ACC112 (cell line): ENCODE measurements around the gene GAS7.

Source experiments
- H2AFZ ChIP-seq: fragments of 200-600 bp; sonication (generic); one replicate; pipeline ENCODE4 v1.6.0; 2017; ENCODE audit warnings: antibody characterized with exemption, low read length; ENCODE audit not compliant: unreplicated experiment
- H3K27ac ChIP-seq: fragments of 200-600 bp; sonication (generic); 2 replicates; pipeline ENCODE4 v1.5.1; 2014; ENCODE audit warnings: low read depth, mild to moderate bottlenecking, antibody characterized with exemption, low read length, moderate library complexity
- H3K27me3 ChIP-seq: fragments of 200-600 bp; sonication (generic); 2 replicates; pipeline ENCODE4 v1.6.1; 2014; ENCODE audit warnings: mild to moderate bottlenecking, antibody characterized with exemption, low read length, moderate library complexity, mixed read lengths; ENCODE audit not compliant: insufficient read depth
- H3K36me3 ChIP-seq: fragments of 200-600 bp; sonication (generic); 2 replicates; pipeline ENCODE4 v1.6.1; 2016; ENCODE audit warnings: mild to moderate bottlenecking, antibody characterized with exemption, low read length, moderate library complexity, mixed read lengths; ENCODE audit not compliant: insufficient read depth
- H3K4me1 ChIP-seq: fragments of 200-600 bp; sonication (generic); one replicate; pipeline ENCODE4 v1.6.1; 2016; ENCODE audit warnings: low read length, mixed read lengths; ENCODE audit not compliant: insufficient read depth, unreplicated experiment, control insufficient read depth
- H3K4me3 ChIP-seq: fragments of 200-600 bp; sonication (generic); 2 replicates; pipeline ENCODE4 v1.5.1; 2014; ENCODE audit warnings: mild to moderate bottlenecking, low read depth, low read length
- H3K79me2 ChIP-seq: fragments of 200-600 bp; sonication (generic); one replicate; pipeline ENCODE4 v1.6.0; 2016; ENCODE audit warnings: low read length; ENCODE audit not compliant: control insufficient read depth, unreplicated experiment, insufficient read depth

GAS7 gene

DNA sequence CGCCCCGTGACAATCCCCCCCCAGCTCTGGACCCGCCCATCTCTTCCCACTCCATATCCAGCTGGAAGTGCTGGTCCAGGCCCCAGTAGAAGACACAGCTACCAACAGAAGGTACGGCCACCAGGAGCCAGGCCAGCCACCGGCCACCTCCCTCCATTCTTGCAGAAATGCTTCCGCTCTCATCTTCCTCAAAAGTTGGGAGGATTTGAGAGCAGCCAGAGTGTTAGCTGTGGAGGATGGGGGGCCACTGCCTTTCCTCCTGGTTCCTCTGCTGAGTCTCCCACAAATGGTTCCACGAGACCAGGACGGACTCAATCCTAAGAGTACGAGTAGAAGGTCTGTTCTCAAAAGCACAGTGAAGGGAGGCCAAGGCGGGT lies 78.3 kb downstream of the GAS7 start:
- Histone ChIP-seq H2AFZ (no peak overlapping the region), H3K79me2 (no peaks in the 10 kb centered on the region), H3K27ac (no peak overlapping the region), H3K4me3 (no peak overlapping the region), H3K4me1 (peaks cover 6% of the 10 kb centered on the region), H3K36me3 (no peaks in the 10 kb centered on the region), H3K27me3 (no peaks in the 10 kb centered on the region)

DNA sequence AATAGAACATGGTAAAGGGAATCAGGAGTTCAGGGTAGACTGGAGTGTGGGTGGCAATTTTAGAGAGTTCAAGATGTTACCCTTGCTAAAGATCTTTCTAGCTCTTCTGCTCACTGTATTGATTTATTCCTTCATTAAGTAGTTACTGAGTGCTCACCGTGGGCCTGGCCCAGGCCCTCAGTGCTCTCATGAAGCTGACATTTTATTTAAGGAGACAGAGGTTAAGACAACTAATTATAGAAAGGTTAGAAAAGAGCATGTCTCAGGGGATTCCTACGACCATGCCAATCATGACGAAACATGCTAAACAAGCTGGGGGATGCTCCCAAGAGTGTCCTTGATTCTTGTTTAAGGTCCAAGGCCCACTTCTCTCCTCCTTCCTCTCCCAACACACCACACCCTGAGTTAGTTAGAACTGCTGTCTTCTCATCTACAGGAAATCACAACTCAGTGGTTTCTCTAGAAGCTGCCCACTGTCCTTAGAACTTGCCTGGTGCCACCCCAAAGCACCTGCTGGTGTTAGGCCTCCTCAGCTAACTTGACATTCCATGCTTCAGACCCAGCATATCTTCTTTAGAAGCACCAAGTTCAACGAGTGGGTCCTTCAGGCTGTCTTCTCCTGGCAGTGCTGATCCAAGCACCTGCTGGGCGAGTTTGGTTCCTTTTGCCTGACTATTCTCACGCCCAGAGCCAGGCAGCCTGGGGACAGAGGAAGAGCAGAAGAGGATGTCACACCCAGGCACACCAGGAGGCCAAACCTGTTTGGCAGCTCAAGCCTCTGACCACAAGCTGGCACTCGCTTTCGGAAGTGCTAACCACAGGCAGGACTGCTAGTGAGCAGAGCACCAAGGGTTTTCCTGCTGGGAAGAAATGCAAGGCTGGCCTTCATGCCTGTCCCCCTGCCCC lies 79.0 kb downstream of the GAS7 start:
- Histone ChIP-seq H3K79me2 (no peaks in the 10 kb centered on the region), H3K27ac (no peak overlapping the region), H3K27me3 (no peaks in the 10 kb centered on the region), H3K4me3 (no peak overlapping the region), H3K4me1 (peaks cover 6% of the 10 kb centered on the region), H2AFZ (no peak overlapping the region), H3K36me3 (no peaks in the 10 kb centered on the region)

DNA sequence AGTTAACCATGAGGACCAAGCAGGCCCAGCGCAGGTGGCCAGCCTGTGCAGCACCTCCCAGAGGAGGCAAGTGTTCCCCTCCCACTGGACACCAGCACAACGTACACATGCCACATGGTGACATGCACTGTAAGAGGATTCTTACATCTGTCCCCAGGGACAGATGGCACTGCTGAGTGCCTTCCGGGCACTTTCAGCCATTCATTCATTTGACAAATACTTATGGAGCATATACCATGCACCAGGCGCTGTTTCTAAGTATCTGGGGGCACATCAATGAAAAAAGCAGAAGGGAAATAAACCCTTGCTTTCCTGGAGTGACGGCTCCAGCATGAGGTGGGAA lies 79.6 kb downstream of the GAS7 start:
- peaks cover 11% of the 10 kb centered on the region for H3K4me1 ChIP-seq
- no peaks in the 10 kb centered on the region for H3K36me3 ChIP-seq
- no peaks in the 10 kb centered on the region for H3K27me3 ChIP-seq
- no peak overlapping the region for H3K4me3 ChIP-seq
- H2AFZ ChIP-seq: no peak overlapping the region
- no peak overlapping the region for H3K27ac ChIP-seq
- no peaks in the 10 kb centered on the region for H3K79me2 ChIP-seq

DNA sequence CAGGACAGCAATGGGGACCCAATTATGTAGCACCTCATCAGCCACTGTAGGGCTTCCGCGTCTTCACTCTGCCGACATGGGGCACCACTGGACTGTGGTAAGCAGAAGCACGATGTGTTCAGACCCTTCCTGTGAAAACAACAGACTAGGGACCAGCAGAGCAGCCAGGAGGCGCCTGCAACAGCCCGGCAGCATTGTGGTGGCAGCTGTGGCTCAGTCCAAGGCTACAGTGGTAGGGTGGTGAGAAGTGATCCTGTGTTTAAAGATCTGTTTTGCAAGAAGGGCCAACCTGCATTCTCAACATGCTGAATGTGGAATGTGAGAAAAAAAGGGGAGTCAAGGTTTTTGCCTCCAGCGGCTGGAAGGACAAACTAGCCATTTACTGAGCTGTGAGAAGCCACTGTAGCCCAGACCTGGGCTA lies 80.8 kb downstream of the GAS7 start:
- Histone ChIP-seq H3K27me3 (no peaks in the 10 kb centered on the region), H2AFZ (no peak overlapping the region), H3K4me3 (no peak overlapping the region), H3K36me3 (no peaks in the 10 kb centered on the region), H3K27ac (no peak overlapping the region), H3K4me1 (peaks cover 11% of the 10 kb centered on the region), H3K79me2 (no peaks in the 10 kb centered on the region)

DNA sequence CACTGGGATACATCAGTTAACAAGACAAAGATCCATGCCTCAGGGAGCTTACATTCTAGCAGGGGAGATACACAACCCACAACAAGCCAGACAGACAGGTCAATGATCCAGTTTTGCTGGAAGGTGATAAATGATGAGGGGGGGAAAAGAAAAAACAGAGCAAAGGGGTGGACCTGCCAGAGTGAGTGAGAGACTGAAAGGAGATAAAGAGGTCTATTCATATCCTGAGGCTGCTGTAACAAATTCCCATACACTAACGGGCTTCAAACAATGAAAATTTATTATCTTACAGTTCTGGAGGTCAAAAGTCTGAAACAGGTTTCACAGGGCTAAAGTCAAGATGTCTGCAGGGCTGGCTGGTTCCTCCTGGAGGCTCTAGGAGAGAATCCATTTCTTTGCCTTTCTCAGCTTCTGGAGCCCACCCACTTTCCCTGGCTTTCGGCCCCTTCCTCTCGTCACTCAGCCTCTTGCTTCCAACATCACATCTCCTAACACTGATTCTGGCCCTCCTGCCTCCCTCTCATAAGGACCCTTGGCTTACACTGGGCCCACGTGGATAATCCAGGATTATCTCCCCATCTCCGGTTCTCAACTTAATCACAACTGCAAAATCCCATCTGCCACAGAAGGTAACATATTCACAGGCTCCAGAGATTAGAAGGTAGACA lies 81.5 kb downstream of the GAS7 start:
- no peaks in the 10 kb centered on the region for H3K79me2 ChIP-seq
- H3K36me3 ChIP-seq: no peaks in the 10 kb centered on the region
- no peak overlapping the region for H3K27ac ChIP-seq
- H3K4me1 ChIP-seq: peaks cover 11% of the 10 kb centered on the region
- no peaks in the 10 kb centered on the region for H3K27me3 ChIP-seq
- no peak overlapping the region for H3K4me3 ChIP-seq
- H2AFZ ChIP-seq: no peak overlapping the region

DNA sequence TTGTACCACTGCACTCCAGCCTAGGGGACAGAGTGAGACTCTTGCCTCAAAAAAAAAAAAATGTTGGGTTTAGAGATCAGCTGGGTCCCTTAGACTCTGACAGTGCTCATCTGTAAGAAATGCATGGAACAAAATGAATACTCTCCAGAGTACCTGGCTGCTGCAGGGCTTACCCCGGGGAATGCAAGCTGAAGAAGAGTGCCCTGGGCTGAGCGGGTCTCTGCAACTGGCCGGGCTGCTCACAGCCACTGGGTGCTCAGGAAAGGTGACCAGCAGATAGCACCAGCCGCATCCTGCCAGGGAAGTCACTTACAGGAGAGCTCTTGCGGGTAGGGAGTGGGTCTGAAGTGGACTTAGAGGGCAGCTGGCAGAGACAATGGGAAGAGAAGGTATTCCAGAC lies 82.1 kb downstream of the GAS7 start:
- Histone ChIP-seq H3K4me3 (no peak overlapping the region), H3K79me2 (no peaks in the 10 kb centered on the region), H3K36me3 (no peaks in the 10 kb centered on the region), H2AFZ (no peak overlapping the region), H3K27me3 (no peaks in the 10 kb centered on the region), H3K4me1 (peaks cover 11% of the 10 kb centered on the region), H3K27ac (no peak overlapping the region)

DNA sequence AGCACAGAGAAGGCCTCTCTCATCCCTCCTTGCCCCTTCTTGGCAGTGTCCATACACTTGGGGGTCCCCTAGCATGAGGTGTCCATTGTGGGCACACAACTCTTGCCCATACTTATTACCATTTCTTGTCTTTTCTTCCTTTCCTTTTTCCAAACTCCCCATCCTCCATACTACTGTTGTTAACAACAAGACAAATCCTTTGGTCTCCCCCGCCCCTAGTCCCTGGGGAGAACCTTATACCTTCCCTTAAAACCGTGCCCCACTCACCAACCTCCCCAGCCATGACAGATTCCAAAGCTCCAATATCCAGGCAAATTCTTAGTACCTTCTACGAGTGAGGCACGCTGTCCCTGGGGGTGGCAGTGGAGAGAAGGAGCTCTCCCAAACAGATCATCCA lies 82.9 kb downstream of the GAS7 start:
- H3K27ac ChIP-seq: peak overlapping the region; percentile 89
- H3K4me3 ChIP-seq: no peak overlapping the region
- no peaks in the 10 kb centered on the region for H3K27me3 ChIP-seq
- H2AFZ ChIP-seq: no peak overlapping the region
- no peaks in the 10 kb centered on the region for H3K36me3 ChIP-seq
- H3K4me1 ChIP-seq: peaks cover 11% of the 10 kb centered on the region
- no peaks in the 10 kb centered on the region for H3K79me2 ChIP-seq

DNA sequence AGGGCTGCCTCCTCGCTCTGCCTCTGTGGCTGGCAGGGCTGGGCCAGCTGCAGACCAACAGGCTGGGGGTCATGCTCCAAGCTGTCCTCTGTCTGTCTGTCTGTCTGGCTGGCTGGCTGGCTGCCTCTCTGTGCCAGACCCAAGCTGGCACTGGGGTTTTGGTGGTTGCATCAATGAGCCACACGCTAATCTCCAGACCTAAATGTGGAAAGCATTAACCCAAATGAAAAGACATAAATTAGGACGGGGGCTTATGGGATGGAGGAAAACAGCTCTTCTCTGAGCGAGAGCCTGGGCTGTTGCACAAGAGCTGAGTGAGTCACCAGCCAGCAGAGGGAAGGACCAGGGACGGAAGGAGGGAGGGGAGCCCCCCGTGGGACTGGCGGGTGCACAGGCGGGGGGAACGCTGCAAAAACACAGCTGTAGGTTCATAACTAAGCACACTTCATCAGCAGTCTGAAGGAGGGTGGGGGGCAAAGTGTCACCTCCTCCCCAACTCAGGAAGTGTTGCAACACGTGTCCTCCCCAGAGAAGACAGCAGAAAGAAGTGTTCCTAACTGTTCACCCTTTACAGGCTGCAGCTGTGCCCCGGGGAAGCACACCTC lies 83.4 kb downstream of the GAS7 start:
- H3K27ac ChIP-seq: peak overlapping the region; percentile 89
- H3K27me3 ChIP-seq: no peaks in the 10 kb centered on the region
- no peak overlapping the region for H2AFZ ChIP-seq
- H3K79me2 ChIP-seq: no peaks in the 10 kb centered on the region
- peak overlapping the region; percentile 1; the same call in 1 of the 2 replicates for H3K4me3 ChIP-seq
- H3K4me1 ChIP-seq: peaks cover 11% of the 10 kb centered on the region
- no peaks in the 10 kb centered on the region for H3K36me3 ChIP-seq

DNA sequence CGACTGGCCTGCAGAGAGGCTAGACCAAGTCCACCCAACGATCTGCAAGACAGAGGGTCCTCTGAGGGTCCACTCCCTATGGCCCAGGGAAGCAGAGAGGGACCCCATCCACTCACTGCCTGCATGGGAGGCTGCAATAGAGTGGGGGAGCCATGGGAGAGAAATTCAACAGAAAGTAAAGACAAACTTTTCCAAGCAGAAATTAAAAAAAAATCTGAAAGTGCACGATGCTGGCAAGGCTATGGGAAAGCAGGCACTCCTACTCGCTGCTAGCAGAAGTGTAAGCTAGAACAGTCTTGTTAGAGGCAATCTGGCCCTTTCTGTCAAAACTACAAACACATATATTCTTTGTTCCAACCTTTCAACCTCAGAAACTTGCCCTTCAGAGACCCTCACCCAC lies 85.4 kb downstream of the GAS7 start:
- H3K79me2 ChIP-seq: no peaks in the 10 kb centered on the region
- H3K4me3 ChIP-seq: no peak overlapping the region
- H3K27ac ChIP-seq: no peak overlapping the region
- no peak overlapping the region for H2AFZ ChIP-seq
- no peaks in the 10 kb centered on the region for H3K27me3 ChIP-seq
- H3K4me1 ChIP-seq: peaks cover 11% of the 10 kb centered on the region
- no peaks in the 10 kb centered on the region for H3K36me3 ChIP-seq

DNA sequence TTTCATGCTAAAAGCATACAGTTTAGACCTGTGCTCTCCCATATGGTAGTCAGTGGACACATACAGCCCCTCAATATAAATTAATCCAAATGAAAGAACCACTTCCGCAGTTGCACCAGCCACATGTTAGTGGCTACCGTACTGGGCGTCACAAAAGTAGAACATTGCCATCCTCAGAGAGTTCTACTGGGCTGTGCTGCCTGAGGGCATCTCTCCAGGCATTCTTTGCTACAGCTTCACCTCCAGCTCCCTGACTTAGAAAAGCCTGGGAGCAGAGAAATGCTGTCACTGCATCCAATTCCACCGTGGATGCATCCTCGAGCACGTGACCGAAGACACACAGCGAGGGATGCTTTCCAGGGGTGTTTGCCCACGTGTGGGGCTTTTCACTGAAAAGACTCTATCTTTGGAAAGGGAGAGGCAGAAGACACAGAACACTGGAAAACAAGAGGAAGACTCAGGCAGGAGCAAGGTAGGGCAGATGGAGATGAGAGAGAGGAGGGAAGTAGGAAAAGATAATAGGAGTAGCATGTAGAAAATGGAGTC lies 86.4 kb downstream of the GAS7 start:
- Histone ChIP-seq H2AFZ (no peak overlapping the region), H3K4me1 (peaks cover 11% of the 10 kb centered on the region), H3K27ac (no peak overlapping the region), H3K4me3 (no peak overlapping the region), H3K79me2 (no peaks in the 10 kb centered on the region), H3K27me3 (no peaks in the 10 kb centered on the region), H3K36me3 (no peaks in the 10 kb centered on the region)
